Stimulated activated CD8-positive, alpha-beta memory T cell treated with anti-CD3 and anti-CD28 coated beads, Interleukin-2, amount 100 ng/mL, for 48 hours (primary cell): ENCODE data around the gene TRMT112.
"Not testable (repeated sequence)": the region's sequence is repeated elsewhere in the genome, so short reads cannot be mapped to it uniquely, and the experiment has no call there.

Experiments
- DNase-seq, 2 donors: peaks; one replicate each; pipeline ENCODE4 v3.0.0-alpha.2; 2020; ENCODE audit warnings: low read depth in 2 of 2

Gene TRMT112

GRCh38 chr11:64331569-64332371, 14.4 kb upstream of the TRMT112 start:
- peak; percentile 77 to 81 for DNase-seq

- DNase-seq, result no peak
Measured at GRCh38 chr11:64330888-64331287, 13.5 kb upstream of the TRMT112 start.

GRCh38 chr11:64327993-64328392, 10.6 kb upstream of the TRMT112 start:
- DNase-seq, result no peak

- DNase-seq, result no peak
Measured at GRCh38 chr11:64327375-64327774, 10.0 kb upstream of the TRMT112 start.

- no peak for DNase-seq
Measured at GRCh38 chr11:64324692-64325469, 7.5 kb upstream of the TRMT112 start.

GRCh38 chr11:64323984-64324383, 6.6 kb upstream of the TRMT112 start:
- not testable (repeated sequence) for DNase-seq

- no peak for DNase-seq
Measured at GRCh38 chr11:64323373-64323772, 6.0 kb upstream of the TRMT112 start.

GRCh38 chr11:64322925-64323260, 5.5 kb upstream of the TRMT112 start:
- DNase-seq, result no peak

- DNase-seq, result no peak
Measured at GRCh38 chr11:64321533-64321932, 4.2 kb upstream of the TRMT112 start.

- DNase-seq, result no peak
Measured at GRCh38 chr11:64321026-64321425, 3.7 kb upstream of the TRMT112 start.

GRCh38 chr11:64320556-64320955, 3.2 kb upstream of the TRMT112 start:
- DNase-seq, result no peak

GRCh38 chr11:64318766-64319761, 1.7 kb upstream of the TRMT112 start:
- no peak for DNase-seq

- peak; percentile 89 to 93 for DNase-seq
Measured at GRCh38 chr11:64317961-64318765, 804 bp upstream of the TRMT112 start, which contains the start of gene PRDX5. Gene PRDX5, plus strand, starts transcription at chr11:64318121. Its CDS starts 95 bp downstream, at chr11:64318216.

- DNase-seq, result no peak
Measured at GRCh38 chr11:64316672-64317324, 561 bp downstream of the TRMT112 start.

GRCh38 chr11:64315667-64316526, 1.5 kb downstream of the TRMT112 start:
- not testable (repeated sequence) for DNase-seq

- DNase-seq, result no peak
Measured at GRCh38 chr11:64314805-64315561, 2.4 kb downstream of the TRMT112 start.

GRCh38 chr11:64314146-64314804, 3.1 kb downstream of the TRMT112 start:
- DNase-seq, result no peak

GRCh38 chr11:64313491-64314145, 3.7 kb downstream of the TRMT112 start:
- DNase-seq, result no peak
